Jurkat, Clone E6-1 (cell line): ENCODE measurements around the gene GALNT9.

Experiments
- DNase-seq: peaks from one replicate; pipeline ENCODE4 v3.0.0-alpha.2; 2011; ENCODE audit warnings: low read depth, low spot score
- H3K4me3 ChIP-seq: 2 replicates; pipeline ENCODE4 v1.5.1; 2011; ENCODE audit warnings: mild to moderate bottlenecking, low read length, control low read depth, moderate library complexity

Gene GALNT9

GRCh38 chr12:132287391-132288238 lies 41.8 kb downstream of the GALNT9 start:
- no peak overlapping the region for H3K4me3 ChIP-seq
- no peak for DNase-seq

- no peak for DNase-seq
- no peak overlapping the region for H3K4me3 ChIP-seq
Observed at GRCh38 chr12:132286912-132287311, 42.5 kb downstream of the GALNT9 start.

GRCh38 chr12:132285991-132286681 lies 43.3 kb downstream of the GALNT9 start:
- no peak for DNase-seq
- H3K4me3 ChIP-seq = no peak overlapping the region

- no peak for DNase-seq
- H3K4me3 ChIP-seq = no peak overlapping the region
Observed at GRCh38 chr12:132284827-132285741, 44.3 kb downstream of the GALNT9 start.

- H3K4me3 ChIP-seq = no peak overlapping the region
- DNase-seq = peak; percentile 25
Observed at GRCh38 chr12:132284071-132284826, 45.1 kb downstream of the GALNT9 start.

- DNase-seq = peak; percentile 70
- no peak overlapping the region; the same call in 1 of the 2 replicates for H3K4me3 ChIP-seq
Observed at GRCh38 chr12:132282950-132283771, 46.2 kb downstream of the GALNT9 start.

GRCh38 chr12:132282031-132282949 lies 47.1 kb downstream of the GALNT9 start:
- no peak overlapping the region for H3K4me3 ChIP-seq

GRCh38 chr12:132281038-132281437 lies 48.4 kb downstream of the GALNT9 start:
- no peak for DNase-seq
- H3K4me3 ChIP-seq = no peak overlapping the region

More at GRCh38 chr12:132282031-132282949, 47.1 kb downstream of the GALNT9 start:
- DNase-seq = no peak

- DNase-seq = no peak
Observed at GRCh38 chr12:132280406-132280805, 49.0 kb downstream of the GALNT9 start.

GRCh38 chr12:132279930-132280329 lies 49.5 kb downstream of the GALNT9 start:
- no peak overlapping the region for H3K4me3 ChIP-seq
- no peak for DNase-seq

More at GRCh38 chr12:132280406-132280805, 49.0 kb downstream of the GALNT9 start:
- H3K4me3 ChIP-seq = no peak overlapping the region

- DNase-seq = peak; percentile 14
- no peak overlapping the region for H3K4me3 ChIP-seq
Observed at GRCh38 chr12:132279184-132279889, 50.1 kb downstream of the GALNT9 start.

GRCh38 chr12:132278401-132279183 lies 50.8 kb downstream of the GALNT9 start:
- no peak for DNase-seq

GRCh38 chr12:132277949-132278348 lies 51.4 kb downstream of the GALNT9 start:
- no peak for DNase-seq
- H3K4me3 ChIP-seq = no peak overlapping the region

More at GRCh38 chr12:132278401-132279183, 50.8 kb downstream of the GALNT9 start:
- H3K4me3 ChIP-seq = no peak overlapping the region

GRCh38 chr12:132277374-132277941 lies 51.9 kb downstream of the GALNT9 start:
- DNase-seq = no peak
- H3K4me3 ChIP-seq = no peak overlapping the region

- no peak overlapping the region for H3K4me3 ChIP-seq
- DNase-seq = no peak
Observed at GRCh38 chr12:132276827-132277373, 52.5 kb downstream of the GALNT9 start.
